CD14-positive monocyte (primary cell): Measurements from ENCODE around the gene TMEM44. TPM values are rescaled to one million over a fixed set of nuclear protein-coding genes. Genes with fewer than 3 reads are reported as not detected.

Experiments used
- DNase-seq, 3 donors: peaks; one replicate each; pipeline ENCODE4 v3.0.0-alpha.2; 2011 to 2022
- H2AFZ ChIP-seq: 2 replicates; pipeline ENCODE4 v1.6.0; 2012; ENCODE audit warnings: mild to moderate bottlenecking, low read depth, low read length, inconsistent platforms; ENCODE audit not compliant: insufficient read depth, poor library complexity, severe bottlenecking
- H3K27ac ChIP-seq, 2 donors: 1 replicate in 1 of 2; 2 replicates in 1 of 2; pipeline ENCODE4 v1.5.1; 2012 to 2013; ENCODE audit warnings: low read length in 2 of 2, control low read depth in 1 of 2, inconsistent platforms in 1 of 2, low read depth in 1 of 2, mild to moderate bottlenecking in 1 of 2
- H3K27me3 ChIP-seq, 2 donors: one replicate each; pipeline versions ENCODE4 v1.6.0 to v1.6.1; 2011 to 2013; ENCODE audit warnings: low read length in 2 of 2; ENCODE audit not compliant: control insufficient read depth in 2 of 2, insufficient read depth in 2 of 2
- H3K36me3 ChIP-seq, 2 donors: replicated peaks in 1 of 2; 1 replicate in 1 of 2; 2 replicates in 1 of 2; pipeline versions ENCODE4 v1.5.1 to v1.6.1; 2012 to 2013; ENCODE audit warnings: low read length in 2 of 2, control low read depth in 1 of 2, inconsistent platforms in 1 of 2, mild to moderate bottlenecking in 1 of 2; ENCODE audit not compliant: insufficient read depth in 2 of 2, control insufficient read depth in 1 of 2
- H3K4me1 ChIP-seq, 2 donors: 1 replicate in 1 of 2; 2 replicates in 1 of 2; pipeline versions ENCODE4 v1.5.1 to v1.6.1; 2012 to 2013; ENCODE audit warnings: low read length in 2 of 2, control low read depth in 1 of 2, inconsistent platforms in 1 of 2, mild to moderate bottlenecking in 1 of 2, moderate library complexity in 1 of 2; ENCODE audit not compliant: insufficient read depth in 2 of 2, control insufficient read depth in 1 of 2
- H3K4me2 ChIP-seq: replicated peaks from 2 replicates; pipeline ENCODE3; 2012; ENCODE audit warnings: low read length, moderate library complexity, mild to moderate bottlenecking; ENCODE audit not compliant: poor library complexity, severe bottlenecking; ENCODE audit errors: extremely low read depth
- H3K4me3 ChIP-seq, 3 experiments: fragments of 200-600 bp in 1 of 3; sonication (generic) in 1 of 3; replicated peaks in 1 of 3; 1 replicate in 2 of 3; 2 replicates in 1 of 3; pipeline ENCODE4 v1.5.1; 2011 to 2013; ENCODE audit warnings: low read length in 3 of 3, mild to moderate bottlenecking in 3 of 3, control low read depth in 2 of 3, low read depth in 2 of 3, inconsistent platforms in 1 of 3, moderate library complexity in 1 of 3
- H3K79me2 ChIP-seq: 2 replicates; pipeline ENCODE4 v1.6.0; 2012; ENCODE audit warnings: mild to moderate bottlenecking, control low read depth, inconsistent platforms, low read length, moderate library complexity; ENCODE audit not compliant: insufficient read depth
- H3K9ac ChIP-seq: 2 replicates; pipeline ENCODE4 v1.6.0; 2017; ENCODE audit warnings: low read length, mild to moderate bottlenecking; ENCODE audit not compliant: insufficient read depth, poor library complexity, severe bottlenecking
- H3K9me3 ChIP-seq, 2 donors: replicated peaks in 1 of 2; 1 replicate in 1 of 2; 2 replicates in 1 of 2; pipeline versions ENCODE4 v1.5.1 to v1.6.1; 2012 to 2013; ENCODE audit warnings: low read length in 2 of 2, control low read depth in 1 of 2; ENCODE audit not compliant: control insufficient read depth in 1 of 2, insufficient read depth in 1 of 2
- H4K20me1 ChIP-seq: 2 replicates; pipeline ENCODE4 v1.6.0; 2012; ENCODE audit warnings: mild to moderate bottlenecking, low read length, control low read depth, moderate library complexity; ENCODE audit not compliant: insufficient read depth
- H3K27ac Mint-ChIP-seq, 7 donors: one replicate each; pipeline ENCODE4 v1.8.0; 2020; ENCODE audit warnings: mild to moderate bottlenecking in 7 of 7, mixed read lengths in 7 of 7, moderate library complexity in 6 of 7, inconsistent platforms in 2 of 7
- H3K27me3 Mint-ChIP-seq, 3 donors: one replicate each; pipeline ENCODE4 v1.8.0; 2021 to 2022; ENCODE audit warnings: low read depth in 3 of 3, mild to moderate bottlenecking in 3 of 3, mixed read lengths in 3 of 3, moderate library complexity in 3 of 3, inconsistent platforms in 1 of 3
- H3K36me3 Mint-ChIP-seq, 2 donors: one replicate each; pipeline ENCODE4 v1.8.0; 2020; ENCODE audit warnings: mixed read lengths in 2 of 2, inconsistent platforms in 1 of 2, mild to moderate bottlenecking in 1 of 2
- H3K4me1 Mint-ChIP-seq: one replicate; pipeline ENCODE4 v1.8.0; 2020; ENCODE audit warnings: mild to moderate bottlenecking, mixed read lengths
- H3K4me3 Mint-ChIP-seq, 2 donors: one replicate each; pipeline ENCODE4 v1.8.0; 2020; ENCODE audit warnings: mild to moderate bottlenecking in 2 of 2, mixed read lengths in 2 of 2, moderate library complexity in 1 of 2
- H3K9me3 Mint-ChIP-seq, 7 donors: one replicate each; pipeline ENCODE4 v1.8.0; 2020 to 2022; ENCODE audit warnings: mixed read lengths in 7 of 7, mild to moderate bottlenecking in 6 of 7, moderate library complexity in 6 of 7, inconsistent platforms in 2 of 7
- WGBS: methylation state at CpG from one replicate; pipeline ENCODE4 v1.1.5; 2013; ENCODE audit warnings: missing lambda C conversion rate; ENCODE audit not compliant: insufficient coverage; 5-methylcytosine and 5-hydroxymethylcytosine counted together
- intact Hi-C, 2 donors: fragments of 100-400 bp; cut with micrococcal nuclease; formaldehyde crosslinking; loops; one replicate each; pipeline versions ENCODE4 v1.15.0 to v1.15.1; 2023
- polyA plus RNA-seq, 3 donors: library from polyadenylated mRNA; depleted of rRNA in 1 of 3; unstranded in 2 of 3; stranded (reverse) in 1 of 3; fragments of 300-500 nt in 2 of 3; fragments of >200 nt in 1 of 3; fragmentation: Illumina TruSeq in 2 of 3; gene quantifications; 1 replicate in 2 of 3; 2 replicates in 1 of 3; pipeline ENCODE4 v1.2.3, GENCODE V29; 2012 to 2021
- TF ChIP-seq, protein P1 (sequence below): fragments of 200-600 bp; IDR thresholded peaks from one replicate; pipeline ENCODE4 v1.8.0; 2022; ENCODE audit warnings: antibody characterized with exemption, mild to moderate bottlenecking

Gene TMEM44
- polyA plus RNA-seq, 3 donors = 0.68 TPM; not detected in 2

DNA sequence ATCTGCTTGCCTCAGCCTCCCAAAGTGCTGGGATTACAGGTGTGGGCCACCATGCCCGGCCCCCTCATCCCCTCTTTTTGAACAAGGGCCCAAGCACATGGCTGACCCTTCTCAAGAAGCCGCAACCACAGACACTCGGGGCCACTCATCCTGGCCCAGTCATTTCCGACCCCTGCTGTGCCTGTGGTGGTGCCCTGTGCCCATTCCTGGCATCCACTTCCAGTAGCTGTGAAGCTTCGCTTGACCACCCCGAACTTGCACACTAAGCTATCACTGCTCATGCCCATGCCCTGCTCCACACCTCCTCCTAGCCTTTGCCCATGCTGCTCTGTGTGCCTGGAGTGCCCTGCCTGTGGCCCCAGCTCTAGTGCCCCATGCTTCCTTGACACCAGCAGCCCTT, 8.3 kb downstream of the TMEM44 start:
- no peaks in the 10 kb centered on the region for H4K20me1 ChIP-seq
- H3K27me3 Mint-ChIP-seq = peaks cover 0 to 2% (median 0%) of the 10 kb centered on the region in 3 donors
- H3K4me1 Mint-ChIP-seq = peaks cover 7% of the 10 kb centered on the region
- no peak overlapping the region for H3K4me3 ChIP-seq
- no peak for DNase-seq
- intact Hi-C loops = no loop called here
- H3K4me3 Mint-ChIP-seq = no peak overlapping the region
- no peak overlapping the region for H3K4me2 ChIP-seq
- no peak overlapping the region for H3K27ac ChIP-seq
- no peak overlapping the region for H3K9ac ChIP-seq
- TF ChIP-seq, protein P1, sequence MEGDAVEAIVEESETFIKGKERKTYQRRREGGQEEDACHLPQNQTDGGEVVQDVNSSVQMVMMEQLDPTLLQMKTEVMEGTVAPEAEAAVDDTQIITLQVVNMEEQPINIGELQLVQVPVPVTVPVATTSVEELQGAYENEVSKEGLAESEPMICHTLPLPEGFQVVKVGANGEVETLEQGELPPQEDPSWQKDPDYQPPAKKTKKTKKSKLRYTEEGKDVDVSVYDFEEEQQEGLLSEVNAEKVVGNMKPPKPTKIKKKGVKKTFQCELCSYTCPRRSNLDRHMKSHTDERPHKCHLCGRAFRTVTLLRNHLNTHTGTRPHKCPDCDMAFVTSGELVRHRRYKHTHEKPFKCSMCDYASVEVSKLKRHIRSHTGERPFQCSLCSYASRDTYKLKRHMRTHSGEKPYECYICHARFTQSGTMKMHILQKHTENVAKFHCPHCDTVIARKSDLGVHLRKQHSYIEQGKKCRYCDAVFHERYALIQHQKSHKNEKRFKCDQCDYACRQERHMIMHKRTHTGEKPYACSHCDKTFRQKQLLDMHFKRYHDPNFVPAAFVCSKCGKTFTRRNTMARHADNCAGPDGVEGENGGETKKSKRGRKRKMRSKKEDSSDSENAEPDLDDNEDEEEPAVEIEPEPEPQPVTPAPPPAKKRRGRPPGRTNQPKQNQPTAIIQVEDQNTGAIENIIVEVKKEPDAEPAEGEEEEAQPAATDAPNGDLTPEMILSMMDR = no peak
- H3K79me2 ChIP-seq = no peaks in the 10 kb centered on the region
- peaks cover 0 to 12% (median 1%) of the 10 kb centered on the region in 7 donors for H3K9me3 Mint-ChIP-seq
- no peak overlapping the region for H3K27ac Mint-ChIP-seq
- peaks cover 0 to 2% of the 10 kb centered on the region in 2 donors for H3K36me3 Mint-ChIP-seq
- H3K27me3 ChIP-seq = no peaks in the 10 kb centered on the region
- no peaks in the 10 kb centered on the region for H3K4me1 ChIP-seq
- WGBS = 96% methylated on average over 6 of the region's 6 CpGs
- no peak overlapping the region for H2AFZ ChIP-seq
- no peaks in the 10 kb centered on the region for H3K36me3 ChIP-seq
- H3K9me3 ChIP-seq = peaks cover 0 to 10% of the 10 kb centered on the region in 2 donors

DNA sequence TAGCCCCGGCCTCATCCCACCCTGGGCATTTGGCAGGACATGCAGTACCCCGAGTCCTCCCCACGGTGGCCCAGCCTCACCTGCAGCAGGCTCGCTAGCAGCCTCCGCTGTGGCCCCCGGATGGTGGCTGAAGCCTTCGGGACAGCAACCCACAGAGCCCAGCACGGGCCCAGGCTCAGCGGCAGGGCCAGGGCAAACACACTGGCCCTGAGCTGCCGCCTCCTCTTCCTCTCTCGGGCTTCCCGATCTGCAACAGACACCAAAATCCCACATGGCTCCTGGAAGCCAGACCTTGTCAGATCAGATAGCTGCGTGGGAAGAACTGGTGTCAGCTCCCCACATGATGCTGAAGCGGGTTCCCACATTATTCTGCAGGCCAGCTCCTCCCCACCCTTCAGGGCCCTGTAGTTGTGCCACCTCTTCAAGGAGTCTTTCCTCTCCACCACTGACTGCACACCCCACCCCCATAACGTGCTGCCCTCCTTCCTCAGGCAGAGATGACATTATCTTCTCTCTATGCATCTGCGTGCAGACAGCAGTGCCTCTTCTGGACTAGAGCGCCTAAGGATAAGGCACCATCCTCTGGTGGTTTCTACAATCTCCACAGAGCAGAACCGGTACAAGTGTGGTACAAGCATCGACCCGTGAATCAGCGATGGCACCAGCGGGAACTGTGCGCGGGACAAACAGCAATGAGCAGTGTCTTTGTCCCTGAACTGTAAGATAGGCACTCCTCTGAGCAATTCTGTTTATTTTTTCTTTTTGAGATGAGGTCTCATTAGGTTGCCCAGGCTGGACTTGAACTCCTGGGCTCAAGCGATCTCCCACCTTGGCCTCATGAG, 9.5 kb downstream of the TMEM44 start:
- H3K36me3 ChIP-seq = no peaks in the 10 kb centered on the region
- peaks cover 0 to 2% (median 0%) of the 10 kb centered on the region in 3 donors for H3K27me3 Mint-ChIP-seq
- peaks cover 7% of the 10 kb centered on the region for H3K4me1 Mint-ChIP-seq
- TF ChIP-seq, protein P1 = no peak
- H3K4me3 ChIP-seq = no peak overlapping the region
- DNase-seq = no peak
- H3K9ac ChIP-seq = no peak overlapping the region
- H4K20me1 ChIP-seq = no peaks in the 10 kb centered on the region
- peaks cover 0 to 2% of the 10 kb centered on the region in 2 donors for H3K36me3 Mint-ChIP-seq
- H3K9me3 ChIP-seq = no peaks in the 10 kb centered on the region
- no peak overlapping the region for H3K27ac ChIP-seq
- peaks cover 0 to 5% (median 0%) of the 10 kb centered on the region in 7 donors for H3K9me3 Mint-ChIP-seq
- H3K79me2 ChIP-seq = no peaks in the 10 kb centered on the region
- no peaks in the 10 kb centered on the region for H3K4me1 ChIP-seq
- no peak overlapping the region for H3K4me2 ChIP-seq
- intact Hi-C loops = no loop called here
- no peaks in the 10 kb centered on the region for H3K27me3 ChIP-seq
- no peak overlapping the region for H3K4me3 Mint-ChIP-seq
- H2AFZ ChIP-seq = no peak overlapping the region
- 97% methylated on average over 24 of the region's 25 CpGs for WGBS
- H3K27ac Mint-ChIP-seq = peak overlapping the region in 1 of 7 donors; percentile 55
